Epithelial cell of esophagus (primary cell): ENCODE data around the gene PIK3R4.

Source experiments
- DNase-seq: peaks from one replicate; pipeline ENCODE4 v3.0.0; 2010; ENCODE audit warnings: low read depth
- H3K4me3 ChIP-seq: 2 replicates; pipeline ENCODE4 v1.5.1; 2011; ENCODE audit warnings: mild to moderate bottlenecking, low read length, control low read depth
- CTCF ChIP-seq: IDR thresholded peaks from 2 replicates; pipeline ENCODE4 v1.5.1; 2011; ENCODE audit warnings: low read depth, mild to moderate bottlenecking, low read length, control low read depth, inconsistent platforms; ENCODE audit not compliant: insufficient read depth; ENCODE audit errors: missing control alignments

PIK3R4 gene

DNA sequence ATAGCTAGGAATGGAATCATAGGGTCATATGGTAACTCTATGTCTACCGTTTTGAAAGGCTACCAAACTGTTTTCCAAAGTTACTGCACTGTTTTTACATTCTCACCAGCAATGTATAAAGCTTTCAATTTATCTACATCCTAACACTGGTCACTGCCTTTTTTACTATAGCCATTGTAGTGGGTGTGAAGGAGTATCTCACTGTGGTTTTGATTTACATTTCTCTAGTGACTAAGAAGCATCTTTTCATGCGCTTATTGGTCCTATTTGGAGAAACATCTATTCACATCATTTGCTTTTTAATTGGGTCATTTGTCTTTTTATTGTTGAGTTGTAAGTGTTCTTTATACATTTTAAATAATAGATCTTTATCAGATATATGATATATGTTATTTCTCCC lies 53.3 kb downstream of the PIK3R4 start:
- DNase-seq = no peak
- TF ChIP-seq CTCF = no peak
- H3K4me3 ChIP-seq = no peak overlapping the region

DNA sequence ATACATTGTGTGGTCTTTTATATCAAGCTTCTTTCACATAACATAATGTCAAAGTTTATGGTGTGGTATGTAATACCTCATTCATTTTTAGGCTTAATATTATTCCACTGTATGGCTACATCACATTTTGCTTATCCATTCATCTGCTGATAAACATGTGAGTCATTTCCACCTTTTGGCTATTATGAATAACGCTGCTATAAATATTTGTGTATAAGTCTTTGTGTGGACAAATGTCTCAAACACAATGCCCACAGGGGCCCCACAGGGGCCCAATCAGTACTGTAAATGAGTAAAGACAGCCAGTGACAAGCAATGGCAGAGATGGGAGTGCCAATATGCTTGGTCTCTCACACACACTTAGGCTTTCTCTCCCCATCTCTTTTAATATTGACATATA lies 54.2 kb downstream of the PIK3R4 start:
- H3K4me3 ChIP-seq = no peak overlapping the region
- DNase-seq = peak; percentile 66
- TF ChIP-seq CTCF = no peak

GRCh38 chr3:130688697-130689470 lies 57.7 kb downstream of the PIK3R4 start:
- DNase-seq = no peak
- no peak overlapping the region for H3K4me3 ChIP-seq
- no peak for TF ChIP-seq CTCF

- no peak overlapping the region for H3K4me3 ChIP-seq
- TF ChIP-seq CTCF = no peak
These were observed 58.5 kb downstream of the PIK3R4 start for GRCh38 chr3:130688015-130688688.

GRCh38 chr3:130687327-130687726 lies 59.3 kb downstream of the PIK3R4 start:
- DNase-seq = no peak
- TF ChIP-seq CTCF = no peak

More at GRCh38 chr3:130688015-130688688, 58.5 kb downstream of the PIK3R4 start:
- no peak for DNase-seq

DNA sequence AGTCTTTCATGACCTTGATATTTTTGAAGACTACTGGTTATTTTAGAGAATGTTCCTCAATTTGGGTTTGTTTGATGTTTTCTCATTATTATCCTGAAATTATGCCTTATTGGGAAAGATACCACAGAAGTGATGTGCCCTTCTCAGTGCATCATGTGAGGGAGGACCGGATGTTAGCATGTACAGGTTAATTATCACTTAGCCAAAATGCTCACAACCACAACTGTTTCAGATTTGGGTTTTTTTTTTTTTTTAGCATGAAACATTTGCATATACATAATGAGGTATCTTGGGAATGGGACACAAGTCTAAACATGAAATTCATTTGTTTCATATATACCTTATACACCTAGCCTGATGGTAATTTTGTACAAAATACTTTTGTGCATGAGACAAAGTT lies 59.8 kb downstream of the PIK3R4 start:
- no peak for TF ChIP-seq CTCF

More at GRCh38 chr3:130687327-130687726, 59.3 kb downstream of the PIK3R4 start:
- no peak overlapping the region for H3K4me3 ChIP-seq

More for the DNA sequence above, 59.8 kb downstream of the PIK3R4 start:
- H3K4me3 ChIP-seq = no peak overlapping the region
- DNase-seq = no peak
